ENCODE measurements around the gene SHISA9.

GRCh38 chr16:12903407-12904328 lies 2.3 kb downstream of the SHISA9 start:
- TF ChIP-seq POLR2AphosphoS5 (IDR thresholded peaks at IDR 0.05; ENCODE audit: low read depth, low read length) (no peak), TAF1 (IDR thresholded peaks at IDR 0.05; ENCODE audit: borderline replicate concordance, insufficient read depth, low read length) (no peak), SIN3A (IDR thresholded peaks at IDR 0.05; ENCODE audit: borderline replicate concordance, insufficient read depth, low read length) (no peak)
- TF ChIP-seq, protein P1, sequence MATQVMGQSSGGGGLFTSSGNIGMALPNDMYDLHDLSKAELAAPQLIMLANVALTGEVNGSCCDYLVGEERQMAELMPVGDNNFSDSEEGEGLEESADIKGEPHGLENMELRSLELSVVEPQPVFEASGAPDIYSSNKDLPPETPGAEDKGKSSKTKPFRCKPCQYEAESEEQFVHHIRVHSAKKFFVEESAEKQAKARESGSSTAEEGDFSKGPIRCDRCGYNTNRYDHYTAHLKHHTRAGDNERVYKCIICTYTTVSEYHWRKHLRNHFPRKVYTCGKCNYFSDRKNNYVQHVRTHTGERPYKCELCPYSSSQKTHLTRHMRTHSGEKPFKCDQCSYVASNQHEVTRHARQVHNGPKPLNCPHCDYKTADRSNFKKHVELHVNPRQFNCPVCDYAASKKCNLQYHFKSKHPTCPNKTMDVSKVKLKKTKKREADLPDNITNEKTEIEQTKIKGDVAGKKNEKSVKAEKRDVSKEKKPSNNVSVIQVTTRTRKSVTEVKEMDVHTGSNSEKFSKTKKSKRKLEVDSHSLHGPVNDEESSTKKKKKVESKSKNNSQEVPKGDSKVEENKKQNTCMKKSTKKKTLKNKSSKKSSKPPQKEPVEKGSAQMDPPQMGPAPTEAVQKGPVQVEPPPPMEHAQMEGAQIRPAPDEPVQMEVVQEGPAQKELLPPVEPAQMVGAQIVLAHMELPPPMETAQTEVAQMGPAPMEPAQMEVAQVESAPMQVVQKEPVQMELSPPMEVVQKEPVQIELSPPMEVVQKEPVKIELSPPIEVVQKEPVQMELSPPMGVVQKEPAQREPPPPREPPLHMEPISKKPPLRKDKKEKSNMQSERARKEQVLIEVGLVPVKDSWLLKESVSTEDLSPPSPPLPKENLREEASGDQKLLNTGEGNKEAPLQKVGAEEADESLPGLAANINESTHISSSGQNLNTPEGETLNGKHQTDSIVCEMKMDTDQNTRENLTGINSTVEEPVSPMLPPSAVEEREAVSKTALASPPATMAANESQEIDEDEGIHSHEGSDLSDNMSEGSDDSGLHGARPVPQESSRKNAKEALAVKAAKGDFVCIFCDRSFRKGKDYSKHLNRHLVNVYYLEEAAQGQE (IDR thresholded peaks at IDR 0.05; ENCODE audit: insufficient read depth in 1 of 2, low read depth in 2 of 2, low read length in 2 of 2), result no peak
